ENCODE data around the gene PDP2. TPM values are rescaled to one million over a fixed set of nuclear protein-coding genes. Genes with fewer than 3 reads are reported as not detected.

Gene PDP2
- total and polyA plus RNA-seq, 10 donors: 1.0 to 9.6 (median 5.6) TPM

GRCh38 chr16:66904846-66905632 lies 24.7 kb downstream of the PDP2 start:
- no peak overlapping the region for H3K4me3 ChIP-seq

GRCh38 chr16:66905633-66906539 lies 25.6 kb downstream of the PDP2 start:
- Histone ChIP-seq H3K27ac (no peak overlapping the region), H3K27me3 (replicated peaks in 1 of 7) (peaks cover 0 to 6% (median 0%) of the 10 kb centered on the region in 7 donors), H3K4me1 (peaks cover 0 to under 1% (median 0%) of the 10 kb centered on the region in 6 donors), H3K9me3 (no peaks in the 10 kb centered on the region), H3K4me3 (no peak overlapping the region), H3K36me3 (no peaks in the 10 kb centered on the region)
- intact Hi-C loops (cut with DNase I; ENCODE audit: low total_unique reads): no loop called here
- TF ChIP-seq POLR2AphosphoS5 (IDR thresholded peaks at IDR 0.05): no peak
- no peak for TF ChIP-seq POLR2A (IDR thresholded peaks at IDR 0.05)
- no peak for TF ChIP-seq CTCF (IDR thresholded peaks at IDR 0.05 in 8 of 11, conservative IDR thresholded peaks at IDR 0.05 in 3 of 11)
- peak; percentile 37 for DNase-seq
- 76 to 84% (median 80%) methylated on average over 10 to 11 of the region's 11 CpGs for WGBS, 5 donors

More at GRCh38 chr16:66904846-66905632, 24.7 kb downstream of the PDP2 start:
- Histone ChIP-seq H3K36me3 (no peaks in the 10 kb centered on the region), H3K9me3 (no peaks in the 10 kb centered on the region), H3K27ac (no peak overlapping the region), H3K27me3 (replicated peaks in 1 of 7) (no peaks in the 10 kb centered on the region), H3K4me1 (peaks cover 0 to 9% (median 4%) of the 10 kb centered on the region in 6 donors)
- no peak for TF ChIP-seq POLR2A (IDR thresholded peaks at IDR 0.05)
- no peak for TF ChIP-seq POLR2AphosphoS5 (IDR thresholded peaks at IDR 0.05)
- no peak for TF ChIP-seq CTCF (IDR thresholded peaks at IDR 0.05 in 8 of 11, conservative IDR thresholded peaks at IDR 0.05 in 3 of 11)
- intact Hi-C loops (cut with DNase I; ENCODE audit: low total_unique reads): no loop called here
- 72 to 86% (median 79%) methylated on average over 16 of the region's 16 CpGs for WGBS, 5 donors
- peak; percentile 51 for DNase-seq

- Histone ChIP-seq H3K9me3 (no peaks in the 10 kb centered on the region), H3K4me3 (no peak overlapping the region), H3K27me3 (replicated peaks in 1 of 7) (peaks cover 0 to 8% (median 0%) of the 10 kb centered on the region in 7 donors), H3K36me3 (no peaks in the 10 kb centered on the region), H3K27ac (no peak overlapping the region), H3K4me1 (no peaks in the 10 kb centered on the region)
- intact Hi-C loops (cut with DNase I; ENCODE audit: low total_unique reads): no loop called here
- DNase-seq: peak; percentile 46
- no peak for TF ChIP-seq POLR2A (IDR thresholded peaks at IDR 0.05)
- 70 to 85% (median 73%) methylated on average over 6 to 7 of the region's 7 CpGs for WGBS, 5 donors
These were observed 26.9 kb downstream of the PDP2 start for GRCh38 chr16:66906916-66907836.

- intact Hi-C loops (cut with DNase I; ENCODE audit: low total_unique reads): no loop called here
- DNase-seq: peak; percentile 43
- no peaks in the 10 kb centered on the region for H3K9me3 ChIP-seq
- TF ChIP-seq CTCF (IDR thresholded peaks at IDR 0.05 in 8 of 11, conservative IDR thresholded peaks at IDR 0.05 in 3 of 11): no peak
- TF ChIP-seq POLR2A (IDR thresholded peaks at IDR 0.05): no peak
- no peak for TF ChIP-seq POLR2AphosphoS5 (IDR thresholded peaks at IDR 0.05)
- no peak overlapping the region for H3K4me3 ChIP-seq
- H3K4me1 ChIP-seq: no peaks in the 10 kb centered on the region
- 84 to 94% (median 88%) methylated on average over 3 of the region's 3 CpGs; no CpG with 5 or more reads in 1 of the 5 donors for WGBS, 5 donors
- no peaks in the 10 kb centered on the region for H3K36me3 ChIP-seq
- peaks cover 0 to 8% (median 0%) of the 10 kb centered on the region in 7 donors for H3K27me3 ChIP-seq (replicated peaks in 1 of 7)
- no peak overlapping the region for H3K27ac ChIP-seq
These were observed 27.8 kb downstream of the PDP2 start for GRCh38 chr16:66908116-66908515.
